HepG2 (cell line): ENCODE results near the gene GBA2. TPM values are rescaled to one million over a fixed set of nuclear protein-coding genes. Genes with fewer than 3 reads are reported as not detected.

Experiments
- ATAC-seq: fragments of 200-7000 bp; cut with Tn5 transposase; 3 replicates; pipeline ENCODE4 v1.9.1; 2020; ENCODE audit warnings: mild to moderate bottlenecking, moderate library complexity
- BruUV-seq: library from RNA; stranded (reverse); fragments of 400-500 nt; replicated peaks from 2 replicates; lab custom pipeline; 2021; lab: Mats Ljungman, UMichigan
- CTCF ChIA-PET: fragments of 300-600 bp; formaldehyde crosslinking; extraction: SDS; loops from one replicate; lab custom pipeline; 2021; ENCODE audit warnings: low total read pairs, inconsistent platforms, low intra/inter-chr PET ratio; lab: Yijun Ruan, JAX
- POLR2A ChIA-PET: fragments of 350-600 bp; sonication (Branson Sonifier 250); formaldehyde crosslinking; loops from one replicate; lab custom pipeline; 2020; ENCODE audit warnings: antibody characterized with exemption, inconsistent platforms; lab: Yijun Ruan, JAX
- DNase-seq: peaks from one replicate; pipeline ENCODE4 v3.0.0-alpha.2; 2015; ENCODE audit warnings: low spot score
- FAIRE-seq: peaks from 3 replicates; lab custom pipeline; 2011; peaks lifted over from hg19 to GRCh38; lab: Jason Lieb, UNC
- H2AFZ ChIP-seq: one replicate; pipeline ENCODE4 v1.6.1; 2011; ENCODE audit warnings: low read length, inconsistent platforms
- H3K27ac ChIP-seq: fragments of 300-600 bp; 3 replicates; pipeline ENCODE4 v1.8.0; 2011; ENCODE audit warnings: mixed run types, mild to moderate bottlenecking, mixed read lengths, low read length, inconsistent platforms; ENCODE audit not compliant: insufficient read depth; ENCODE audit errors: extremely low read length
- H3K27me3 ChIP-seq, 2 experiments: fragments of 200-600 bp in 1 of 2; 2 replicates in 1 of 2; 3 replicates in 1 of 2; pipeline versions ENCODE4 v1.6.0 to v1.8.0; 2011; ENCODE audit warnings: low read length in 2 of 2, mild to moderate bottlenecking in 2 of 2, moderate library complexity in 2 of 2, inconsistent platforms in 1 of 2; ENCODE audit not compliant: insufficient read depth in 2 of 2, control insufficient read depth in 1 of 2
- H3K36me3 ChIP-seq, 2 experiments: fragments of 200-600 bp in 1 of 2; replicated peaks in 1 of 2; 2 replicates in 1 of 2; 3 replicates in 1 of 2; pipeline versions ENCODE4 v1.5.1 to v1.8.0; 2011; ENCODE audit warnings: low read length in 2 of 2, inconsistent platforms in 1 of 2; ENCODE audit not compliant: insufficient read depth in 2 of 2, control insufficient read depth in 1 of 2
- H3K4me1 ChIP-seq: 2 replicates; pipeline ENCODE4 v1.5.1; 2012; ENCODE audit warnings: low read length, inconsistent platforms; ENCODE audit not compliant: insufficient read depth
- H3K4me2 ChIP-seq: 2 replicates; pipeline ENCODE4 v1.6.0; 2011; ENCODE audit warnings: low read depth, low read length, inconsistent platforms
- H3K4me3 ChIP-seq, 3 experiments: fragments of 200-600 bp in 1 of 3; sonication (generic), shearing (Covaris generic) in 1 of 3; replicated peaks in 1 of 3; 2 replicates each; pipeline ENCODE4 v1.5.1; 2011 to 2016; ENCODE audit warnings: low read length in 3 of 3, inconsistent platforms in 2 of 3, low read depth in 2 of 3, mild to moderate bottlenecking in 2 of 3, control low read depth in 1 of 3, mixed read lengths in 1 of 3; ENCODE audit not compliant: insufficient read depth in 1 of 3
- H3K79me2 ChIP-seq: one replicate; pipeline ENCODE4 v1.6.1; 2011; ENCODE audit warnings: low read length, inconsistent platforms; ENCODE audit not compliant: insufficient read depth
- H3K9ac ChIP-seq: 2 replicates; pipeline ENCODE4 v1.6.0; 2011; ENCODE audit warnings: mild to moderate bottlenecking, low read depth, low read length, inconsistent platforms; ENCODE audit not compliant: insufficient read depth
- H3K9me3 ChIP-seq: 2 replicates; pipeline ENCODE4 v1.5.1; 2012; ENCODE audit warnings: mild to moderate bottlenecking, low read length
- H4K20me1 ChIP-seq: 2 replicates; pipeline ENCODE4 v1.6.0; 2011; ENCODE audit warnings: inconsistent platforms, mild to moderate bottlenecking, low read length, moderate library complexity; ENCODE audit not compliant: insufficient read depth
- ARID4A ChIP-seq: sonication (generic); formaldehyde crosslinking; IDR thresholded peaks from 2 replicates; pipeline ENCODE4 v1.5.0; 2020; ENCODE audit warnings: mild to moderate bottlenecking, missing genetic modification reagents, borderline replicate concordance
- CREB1 ChIP-seq, 2 experiments: fragments of 450-650 bp in 1 of 2; IDR thresholded peaks; 2 replicates each; pipeline ENCODE4 v1.6.1; 2016 to 2017; ENCODE audit warnings: control low read depth in 1 of 2, mild to moderate bottlenecking in 1 of 2, missing compliant biosample characterization in 1 of 2, missing genetic modification characterization in 1 of 2
- CTCF ChIP-seq: sonication (generic); formaldehyde crosslinking; IDR thresholded peaks from 2 replicates; pipeline ENCODE4 v1.5.0; 2020; ENCODE audit warnings: mild to moderate bottlenecking, missing genetic modification reagents, moderate library complexity
- RAD21 ChIP-seq: fragments of 450-650 bp; formaldehyde crosslinking; IDR thresholded peaks from 2 replicates; pipeline ENCODE4 v1.5.0; 2020; ENCODE audit warnings: mild to moderate bottlenecking
- ZBTB33 ChIP-seq: sonication (generic); formaldehyde crosslinking; IDR thresholded peaks from 2 replicates; pipeline ENCODE4 v1.4.0; 2020; ENCODE audit warnings: missing genetic modification reagents
- ZNF12 ChIP-seq: sonication (generic); formaldehyde crosslinking; IDR thresholded peaks from 2 replicates; pipeline ENCODE4 v1.5.0; 2020; ENCODE audit warnings: missing genetic modification reagents
- ZNF574 ChIP-seq: sonication (generic); formaldehyde crosslinking; IDR thresholded peaks from 2 replicates; pipeline ENCODE4 v1.4.0; 2020; ENCODE audit warnings: missing genetic modification reagents
- ZNF672 ChIP-seq: sonication (generic); formaldehyde crosslinking; IDR thresholded peaks from 2 replicates; pipeline ENCODE4 v1.8.1; 2022; ENCODE audit warnings: missing genetic modification reagents
- ZNF850 ChIP-seq: sonication (generic); formaldehyde crosslinking; conservative IDR thresholded peaks from 2 replicates; pipeline ENCODE4 v1.9.0; 2021; ENCODE audit warnings: mild to moderate bottlenecking, missing genetic modification reagents
- WGBS: methylation state at CpG from one replicate; pipeline ENCODE4 v1.1.6; 2017; ENCODE audit warnings: low lambda C conversion rate; 5-methylcytosine and 5-hydroxymethylcytosine counted together
- in situ Hi-C: cut with HindIII; loops from 2 replicates; pipeline ENCODE4 v1.10.0; 2017; ENCODE audit warnings: low pct_unique_long_range_greater_than_20kb; ENCODE audit not compliant: extremely low pct_ligation_motif_present
- intact Hi-C: fragments of 100-400 bp; cut with micrococcal nuclease; formaldehyde crosslinking; loops from one replicate; pipeline ENCODE4 v1.10.0; 2022; ENCODE audit not compliant: unreplicated experiment
- polyA plus RNA-seq, 8 experiments: library from polyadenylated mRNA; depleted of rRNA in 3 of 8; stranded (reverse) in 7 of 8; unstranded in 1 of 8; fragments of >200 nt; fragmentation: Illumina TruSeq in 4 of 8; extraction: Trizol in 4 of 8; gene quantifications; 2 replicates each; pipeline versions ENCODE4 v1.2.1 to v1.2.3, GENCODE V29; 2011 to 2016; ENCODE audit warnings: low read depth in 4 of 8, missing spikeins in 1 of 8, mixed read lengths in 1 of 8; ENCODE audit not compliant: insufficient read depth in 1 of 8
- total RNA-seq, 5 experiments: library from RNA; depleted of rRNA; stranded (reverse); fragments of >200 nt; fragmentation: Illumina TruSeq; extraction: Trizol; gene quantifications; 2 replicates each; pipeline ENCODE4 v1.2.3, GENCODE V29; 2016; ENCODE audit warnings: low read depth in 1 of 5

The GBA2 gene
- total and polyA plus RNA-seq, 2 of the 13 experiments (the other 11 are each of a cell fraction or from before 2014, with no cell fraction given): 37.5 to 86.1 TPM

- peak; percentile 41 for DNase-seq
- 0 out of 2 replicates have a peak, but pooled peaks have one; percentile 8 for TF ChIP-seq ZNF574 (CRISPR knock-in tag)
- 0 out of 2 replicates have a peak, but pooled peaks have one; percentile 28 for TF ChIP-seq RAD21 (CRISPR knock-in tag)
- 0 out of 2 replicates have a peak, but pooled peaks have one; percentile 2 for TF ChIP-seq CREB1 (IDR thresholded peaks at IDR 0.05)
- TF ChIP-seq CREB1 (CRISPR knock-in tag; IDR thresholded peaks at IDR 0.05): no peak
- peak; percentile 86 for TF ChIP-seq ZBTB33 (CRISPR knock-in tag)
- TF ChIP-seq ZNF672 (CRISPR knock-in tag): no peak
- peak; percentile 35; the same call in 1 of the 2 replicates for TF ChIP-seq ARID4A (CRISPR knock-in tag)
- no peak for TF ChIP-seq ZNF850 (CRISPR knock-in tag)
- peak; percentile 51 for TF ChIP-seq CTCF (CRISPR knock-in tag)
- TF ChIP-seq ZNF12 (CRISPR knock-in tag): peak; percentile 88; the same call in 1 of the 2 replicates
Observed at GRCh38 chr9:35729700-35730485, 19.1 kb downstream of the GBA2 start.

More at GRCh38 chr9:35729700-35730485, 19.1 kb downstream of the GBA2 start:
- Histone ChIP-seq H3K27ac (no peak overlapping the region), H2AFZ (no peak overlapping the region), H3K36me3 (peaks cover 0 to 23% of the 10 kb centered on the region in 2 experiments; a peak in 4 of 5 replicates), H3K4me1 (peaks cover 64% of the 10 kb centered on the region), H3K79me2 (peaks cover 64% of the 10 kb centered on the region), H3K4me2 (peak overlapping the region; percentile 98), H3K4me3 (peak overlapping the region; percentile 11 to 98 (median 59); a peak in 5 of 6 replicates), H3K9me3 (no peaks in the 10 kb centered on the region), H3K27me3 (no peaks in the 10 kb centered on the region; a peak in 1 of 5 replicates), H4K20me1 (peaks cover 30% of the 10 kb centered on the region), H3K9ac (no peak overlapping the region; the same call in 1 of the 2 replicates)
- in situ Hi-C loops (loop anchor here (5.0 kb wide), 1 partner anchor 63 kb away; the partner anchor contains the start of gene ARHGEF39), intact Hi-C loops (loop anchor here (5.0 to 10.0 kb wide), 2 partner anchors 97 to 235 kb away; partner anchors contain the start of genes FAM221B, RUSC2 and TMEM8B)
- POLR2A ChIA-PET: interaction anchor here (1.0 to 4.1 kb wide), 5 partner anchors 17 to 72 kb away, joined by 3 to 102 read pairs (median 24); partner anchors contain the start of genes ARHGEF39, CCDC107, GBA2 and RGP1
- CTCF ChIA-PET: no interaction called here
- WGBS: 55% methylated on average over 6 of the region's 6 CpGs
- no TSS peak for BruUV-seq
- FAIRE-seq (no peak), ATAC-seq (no peak)
